Activated T-cell treated with anti-CD3 and anti-CD28 coated beads for 48 hours (primary cell): ENCODE data around the gene DUXA.
A peak's percentile ranks its signal among the peaks of the same experiment; 100 is the strongest.
"Not testable (repeated sequence)": the region's sequence is repeated elsewhere in the genome, so short reads cannot be mapped to it uniquely, and the experiment has no call there.

Source experiments
- DNase-seq: peaks from one replicate; pipeline ENCODE4 v3.0.0-alpha.2; 2020; ENCODE audit warnings: low read depth

Gene DUXA

GRCh38 chr19:57167385-57167784 lies at the start of gene DUXA:
TSS of gene DUXA (minus strand) at chr19:57167485. CDS start at chr19:57167443, 42 bp downstream.
- DNase-seq = no peak

GRCh38 chr19:57212109-57212508 lies 44.8 kb upstream of the DUXA start:
- no peak for DNase-seq

DNA sequence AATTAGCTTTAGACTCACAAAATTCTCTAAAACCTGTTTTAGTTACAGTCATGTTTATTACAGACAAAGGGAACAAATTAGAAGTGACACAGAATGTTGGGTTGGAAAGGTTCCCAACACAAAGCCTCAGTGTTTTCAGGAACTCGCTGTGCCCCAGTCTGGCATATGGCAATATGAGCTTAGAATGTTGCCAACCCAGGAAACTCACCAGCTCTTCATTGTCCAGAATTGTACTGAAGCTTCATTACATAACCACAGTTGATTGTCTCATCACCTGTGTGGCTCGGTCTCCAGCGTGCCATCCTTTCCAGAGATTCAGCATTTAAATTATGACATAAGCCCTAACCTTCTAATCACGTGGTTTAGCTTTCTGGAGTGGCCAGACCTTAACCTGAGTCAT lies 43.1 kb upstream of the DUXA start:
- no peak for DNase-seq

DNA sequence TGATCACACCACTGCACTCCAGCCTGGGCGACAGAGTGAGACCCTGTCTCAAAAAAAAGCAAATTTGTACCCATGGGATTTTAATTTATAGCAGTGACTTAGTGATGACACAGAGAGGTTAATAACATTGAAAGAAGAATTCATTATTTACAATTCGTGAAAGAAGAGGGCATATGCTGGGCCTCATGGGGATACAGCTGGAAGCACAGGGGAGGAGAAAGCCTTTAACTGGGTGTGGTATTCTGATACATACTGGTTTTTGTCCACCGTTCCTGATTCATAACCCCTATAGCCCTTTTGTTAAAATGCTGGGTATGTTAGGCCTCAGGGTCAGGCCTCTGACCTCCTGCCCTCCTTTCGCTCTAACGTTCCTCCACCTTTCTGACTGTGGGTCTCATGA lies 34.9 kb upstream of the DUXA start:
- no peak for DNase-seq

GRCh38 chr19:57197874-57198273 lies 30.6 kb upstream of the DUXA start:
- not testable (repeated sequence) for DNase-seq

- no peak for DNase-seq
These were observed 25.7 kb upstream of the DUXA start for GRCh38 chr19:57192993-57193392.

- no peak for DNase-seq
These were observed 24.8 kb upstream of the DUXA start for GRCh38 chr19:57192077-57192420.

DNA sequence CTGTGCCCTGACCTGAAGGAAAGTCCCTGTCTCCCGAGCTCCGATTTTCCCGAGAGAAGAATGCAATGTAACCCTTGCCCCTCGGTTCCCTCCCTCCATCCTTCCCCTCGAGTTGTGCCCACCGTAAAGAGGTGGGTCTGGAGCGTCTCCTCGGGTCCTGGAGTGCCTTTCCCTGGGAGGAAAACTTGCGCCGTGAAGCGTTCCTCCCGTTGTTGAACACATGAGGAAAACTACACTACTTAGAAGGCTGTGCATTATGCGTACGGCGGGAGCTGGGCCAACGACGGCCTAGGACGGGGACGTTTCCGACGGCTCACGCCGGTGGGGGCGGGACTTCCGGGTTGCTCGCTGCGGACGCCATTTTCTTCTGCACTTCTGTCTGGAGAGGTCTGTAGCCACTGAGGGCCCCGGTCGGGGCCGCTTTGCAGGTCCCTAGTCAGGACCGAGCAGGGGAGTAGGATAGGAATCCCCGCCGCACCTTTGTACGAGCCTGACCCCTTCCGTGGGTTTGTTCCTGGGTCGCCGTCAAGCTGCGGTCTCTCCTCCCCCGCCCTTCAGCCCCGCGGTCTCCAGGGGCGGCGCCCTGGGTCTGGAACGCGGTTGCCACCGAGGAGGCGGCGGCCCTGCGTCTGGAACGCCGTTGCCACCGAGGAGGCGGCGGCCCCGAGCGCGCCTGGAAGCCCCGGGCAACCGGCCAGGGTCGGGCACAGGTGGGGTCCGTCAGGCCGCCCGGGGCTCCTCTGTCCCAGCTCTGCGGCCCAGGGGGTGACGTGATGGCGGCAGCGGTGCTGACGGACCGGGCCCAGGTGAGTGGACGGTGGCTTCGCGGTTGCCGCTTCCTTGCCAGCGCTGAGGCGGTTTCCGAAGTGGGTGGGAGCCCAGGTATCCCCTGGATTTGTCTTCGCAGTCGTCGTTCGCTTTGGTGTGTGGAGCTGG lies 24.1 kb upstream of the DUXA start, which contains the start of gene ZNF264:
Gene ZNF264 (plus strand): TSS at position 360 of the 936 bp plus-strand sequence. CDS start 414 bp downstream, at position 774.
- peak; percentile 83 for DNase-seq

DNA sequence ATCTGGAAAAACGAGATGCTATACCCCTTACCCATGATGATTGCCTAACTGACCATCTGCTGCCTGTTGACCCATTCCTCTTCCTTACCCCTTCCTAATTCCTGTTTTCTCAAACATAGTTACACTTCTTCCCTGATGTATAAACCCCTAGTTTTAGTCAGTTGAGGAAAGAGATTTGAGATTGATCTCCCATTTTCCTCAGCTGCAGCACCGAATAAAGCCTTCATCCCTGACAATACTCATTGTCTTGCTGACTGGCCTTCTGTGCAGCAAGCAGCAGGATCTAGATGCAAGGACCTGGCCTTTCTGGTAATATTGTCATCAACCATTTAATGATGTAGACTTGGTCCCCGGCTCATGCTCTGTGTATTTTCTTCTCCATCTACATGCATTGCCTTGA lies 23.0 kb upstream of the DUXA start:
- DNase-seq = no peak

DNA sequence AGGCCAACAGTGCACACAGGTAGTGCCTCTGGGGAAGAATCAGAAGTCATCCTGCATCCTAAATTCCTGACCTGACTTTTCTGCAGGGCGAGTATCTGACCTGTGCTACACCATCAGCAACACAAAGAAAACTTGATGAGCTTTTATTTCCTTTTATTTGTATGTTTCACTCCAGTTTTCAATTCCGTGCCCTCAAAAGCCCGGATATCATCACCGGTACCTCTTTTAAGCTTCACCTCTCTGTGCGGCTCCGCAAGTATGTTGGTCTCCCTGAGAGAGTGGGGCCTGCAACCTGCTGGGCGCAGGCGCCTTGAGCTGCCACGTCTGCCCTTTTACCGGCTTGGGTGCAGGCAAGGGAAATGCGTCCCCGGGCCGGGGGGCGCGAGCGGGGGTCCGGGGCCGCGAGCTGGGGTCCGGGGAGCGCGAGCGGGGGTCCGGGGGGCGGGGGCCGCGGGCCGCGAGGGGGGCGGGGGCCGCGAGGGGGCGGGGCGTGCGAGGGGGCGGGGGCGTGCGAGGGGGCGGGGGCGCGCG lies 4.3 kb upstream of the DUXA start:
- peak; percentile 16 for DNase-seq

- no peak for DNase-seq
These were observed 1.4 kb downstream of the DUXA start for GRCh38 chr19:57165846-57166245.

DNA sequence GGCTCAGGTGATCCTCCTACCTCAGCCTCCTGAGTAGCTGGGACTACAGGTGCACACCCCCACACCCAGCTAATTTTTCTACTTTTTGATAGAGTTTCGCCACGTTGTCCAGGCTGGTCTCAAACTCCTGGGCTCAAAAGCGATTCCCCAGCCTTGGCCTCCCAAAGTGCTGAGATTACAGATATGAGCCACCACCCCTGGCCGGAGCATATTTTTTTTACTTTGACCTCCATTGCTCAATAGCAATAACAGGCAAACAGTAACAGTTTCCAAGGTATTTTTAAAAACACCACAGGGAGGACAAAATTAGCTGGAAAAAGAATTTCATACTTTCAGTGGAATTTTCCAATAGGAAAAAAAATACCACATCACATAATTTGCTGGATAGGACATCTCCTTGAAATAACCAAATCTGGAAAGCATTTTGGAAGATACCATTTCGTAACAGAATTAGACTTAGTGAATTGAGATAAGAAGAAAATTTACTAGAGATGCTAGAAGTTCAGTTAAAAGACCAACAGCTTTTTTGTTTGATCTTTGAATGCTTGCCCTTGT lies 5.2 kb downstream of the DUXA start:
- DNase-seq = no peak

- DNase-seq = no peak
These were observed 14.4 kb downstream of the DUXA start for GRCh38 chr19:57152921-57153320.

- no peak for DNase-seq
These were observed 25.6 kb downstream of the DUXA start for GRCh38 chr19:57141699-57142098.

DNA sequence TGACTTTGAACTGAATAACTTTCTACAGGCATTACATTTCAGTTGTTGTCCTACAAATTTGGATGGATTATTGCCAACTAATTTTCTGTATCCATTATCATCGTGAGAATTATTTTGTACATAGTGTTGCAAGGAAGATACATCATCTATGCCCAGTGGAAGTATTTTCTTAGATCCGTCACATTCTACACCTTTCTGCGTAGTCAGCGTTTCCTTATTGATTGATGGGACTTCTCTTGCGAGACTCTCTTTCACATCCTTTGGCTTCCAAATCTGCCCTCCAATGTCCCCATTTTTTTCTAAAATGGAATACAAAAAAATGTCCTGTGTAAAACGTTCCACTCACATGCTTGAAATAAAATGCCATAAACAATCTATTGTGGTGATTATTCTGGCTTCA lies 31.5 kb downstream of the DUXA start:
- DNase-seq = no peak

- not testable (repeated sequence) for DNase-seq
These were observed 39.9 kb downstream of the DUXA start for GRCh38 chr19:57127403-57127802.

GRCh38 chr19:57123882-57124281 lies 43.4 kb downstream of the DUXA start:
- no peak for DNase-seq

DNA sequence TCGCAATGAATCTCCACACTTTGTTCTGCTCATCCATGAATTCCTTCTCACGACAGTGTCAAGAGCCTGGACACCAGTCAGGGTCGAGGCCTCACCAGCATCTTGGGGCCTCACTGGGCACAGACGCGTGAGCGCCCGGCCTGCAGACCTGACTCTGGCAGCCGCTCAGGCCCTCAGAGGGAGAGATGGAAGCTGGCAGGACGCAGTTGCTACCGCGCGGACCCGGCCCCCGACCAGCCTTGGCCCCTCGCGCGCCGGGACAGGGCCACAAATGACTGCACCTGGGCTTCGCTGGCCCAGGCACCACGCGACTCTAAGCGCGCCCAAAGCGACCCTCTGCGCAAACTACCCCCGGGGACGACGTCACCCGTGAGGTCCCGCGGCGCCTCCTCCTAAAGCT lies 48.4 kb downstream of the DUXA start:
- no peak for DNase-seq

- not testable (repeated sequence) for DNase-seq
These were observed 53.8 kb downstream of the DUXA start for GRCh38 chr19:57113501-57113900.

- DNase-seq = no peak
These were observed 56.0 kb downstream of the DUXA start for GRCh38 chr19:57111329-57111644.

- DNase-seq = no peak
These were observed 56.5 kb downstream of the DUXA start for GRCh38 chr19:57110592-57111328.

- no peak for DNase-seq
These were observed 60.5 kb downstream of the DUXA start for GRCh38 chr19:57106722-57107235.
